ENCODE results near the gene SLAMF1.

- TF ChIP-seq CTCF (IDR thresholded peaks at IDR 0.05) = no peak
- no peak for TF ChIP-seq POLR2AphosphoS5 (IDR thresholded peaks at IDR 0.05)
- no peak for TF ChIP-seq POLR2A (IDR thresholded peaks at IDR 0.05)
These were observed 9.9 kb upstream of the SLAMF1 start for GRCh38 chr1:160656737-160657136.

Measured in upper lobe of left lung (tissue), 4 donors.